HL-60 (cell line): ENCODE results near the gene TIPRL.

Source experiments
- DNase-seq, 2 experiments: peaks; one replicate each; pipeline ENCODE4 v3.0.0-alpha.2; 2010 to 2020; ENCODE audit warnings: low read depth in 1 of 2, low spot score in 1 of 2
- H3K27ac ChIP-seq: fragments of 250-450 bp; sonication (Bioruptor Pico); replicated peaks from 2 replicates; pipeline ENCODE4 v1.5.1; 2020; ENCODE audit warnings: mild to moderate bottlenecking, moderate library complexity
- H3K27me3 ChIP-seq: fragments of 250-450 bp; sonication (Bioruptor Pico); 2 replicates; pipeline ENCODE4 v1.5.1; 2021; ENCODE audit warnings: mild to moderate bottlenecking, moderate library complexity; ENCODE audit not compliant: insufficient read depth, poor library complexity, severe bottlenecking
- H3K4me3 ChIP-seq: replicated peaks from 2 replicates; pipeline ENCODE4 v1.5.1; 2011; ENCODE audit warnings: mild to moderate bottlenecking, control low read depth, low read length; ENCODE audit not compliant: insufficient read depth
- GABPA ChIP-seq: IDR thresholded peaks from 2 replicates; pipeline ENCODE4 v1.6.1; 2012; ENCODE audit warnings: low read depth
- POLR2AphosphoS5 ChIP-seq: IDR thresholded peaks from 2 replicates; pipeline ENCODE4 v1.6.1; 2012; ENCODE audit warnings: low read depth
- SPI1 ChIP-seq: IDR thresholded peaks from 2 replicates; pipeline ENCODE4 v1.6.1; 2012; ENCODE audit warnings: low read depth, mild to moderate bottlenecking, borderline replicate concordance
- TF ChIP-seq, protein P1 (sequence below): IDR thresholded peaks from one replicate; pipeline ENCODE4 v1.5.1; 2011; ENCODE audit warnings: low read length, control low read depth, inconsistent platforms; ENCODE audit not compliant: insufficient read depth
- TF ChIP-seq, protein P2 (sequence below): IDR thresholded peaks from 2 replicates; pipeline ENCODE4 v1.6.1; 2012; ENCODE audit warnings: low read depth; ENCODE audit not compliant: insufficient replicate concordance

TIPRL gene

DNA sequence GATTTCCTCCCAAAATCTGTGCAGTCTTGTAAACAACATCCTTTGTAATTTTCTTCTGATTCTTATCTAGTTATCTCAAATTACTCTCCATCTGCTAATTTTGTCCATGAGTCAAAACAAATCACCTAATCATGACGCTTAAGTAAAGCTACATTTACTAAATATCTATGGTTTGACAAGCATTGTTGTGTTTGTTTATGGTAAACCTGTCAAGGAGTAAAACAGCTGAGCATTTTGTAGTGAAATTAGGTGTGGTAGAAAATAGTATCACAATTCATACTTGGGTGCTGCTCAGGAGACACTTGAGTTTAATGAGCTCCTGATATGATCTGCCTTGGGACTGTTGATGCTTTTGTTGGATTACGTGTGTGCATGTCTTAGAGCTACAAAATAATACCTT, 11.6 kb downstream of the TIPRL start:
- H3K27ac ChIP-seq: no peak overlapping the region
- DNase-seq: no peak
- no peak overlapping the region for H3K4me3 ChIP-seq
- no peak for TF ChIP-seq POLR2AphosphoS5
- TF ChIP-seq, protein P1, sequence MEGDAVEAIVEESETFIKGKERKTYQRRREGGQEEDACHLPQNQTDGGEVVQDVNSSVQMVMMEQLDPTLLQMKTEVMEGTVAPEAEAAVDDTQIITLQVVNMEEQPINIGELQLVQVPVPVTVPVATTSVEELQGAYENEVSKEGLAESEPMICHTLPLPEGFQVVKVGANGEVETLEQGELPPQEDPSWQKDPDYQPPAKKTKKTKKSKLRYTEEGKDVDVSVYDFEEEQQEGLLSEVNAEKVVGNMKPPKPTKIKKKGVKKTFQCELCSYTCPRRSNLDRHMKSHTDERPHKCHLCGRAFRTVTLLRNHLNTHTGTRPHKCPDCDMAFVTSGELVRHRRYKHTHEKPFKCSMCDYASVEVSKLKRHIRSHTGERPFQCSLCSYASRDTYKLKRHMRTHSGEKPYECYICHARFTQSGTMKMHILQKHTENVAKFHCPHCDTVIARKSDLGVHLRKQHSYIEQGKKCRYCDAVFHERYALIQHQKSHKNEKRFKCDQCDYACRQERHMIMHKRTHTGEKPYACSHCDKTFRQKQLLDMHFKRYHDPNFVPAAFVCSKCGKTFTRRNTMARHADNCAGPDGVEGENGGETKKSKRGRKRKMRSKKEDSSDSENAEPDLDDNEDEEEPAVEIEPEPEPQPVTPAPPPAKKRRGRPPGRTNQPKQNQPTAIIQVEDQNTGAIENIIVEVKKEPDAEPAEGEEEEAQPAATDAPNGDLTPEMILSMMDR: no peak
- TF ChIP-seq, protein P2, sequence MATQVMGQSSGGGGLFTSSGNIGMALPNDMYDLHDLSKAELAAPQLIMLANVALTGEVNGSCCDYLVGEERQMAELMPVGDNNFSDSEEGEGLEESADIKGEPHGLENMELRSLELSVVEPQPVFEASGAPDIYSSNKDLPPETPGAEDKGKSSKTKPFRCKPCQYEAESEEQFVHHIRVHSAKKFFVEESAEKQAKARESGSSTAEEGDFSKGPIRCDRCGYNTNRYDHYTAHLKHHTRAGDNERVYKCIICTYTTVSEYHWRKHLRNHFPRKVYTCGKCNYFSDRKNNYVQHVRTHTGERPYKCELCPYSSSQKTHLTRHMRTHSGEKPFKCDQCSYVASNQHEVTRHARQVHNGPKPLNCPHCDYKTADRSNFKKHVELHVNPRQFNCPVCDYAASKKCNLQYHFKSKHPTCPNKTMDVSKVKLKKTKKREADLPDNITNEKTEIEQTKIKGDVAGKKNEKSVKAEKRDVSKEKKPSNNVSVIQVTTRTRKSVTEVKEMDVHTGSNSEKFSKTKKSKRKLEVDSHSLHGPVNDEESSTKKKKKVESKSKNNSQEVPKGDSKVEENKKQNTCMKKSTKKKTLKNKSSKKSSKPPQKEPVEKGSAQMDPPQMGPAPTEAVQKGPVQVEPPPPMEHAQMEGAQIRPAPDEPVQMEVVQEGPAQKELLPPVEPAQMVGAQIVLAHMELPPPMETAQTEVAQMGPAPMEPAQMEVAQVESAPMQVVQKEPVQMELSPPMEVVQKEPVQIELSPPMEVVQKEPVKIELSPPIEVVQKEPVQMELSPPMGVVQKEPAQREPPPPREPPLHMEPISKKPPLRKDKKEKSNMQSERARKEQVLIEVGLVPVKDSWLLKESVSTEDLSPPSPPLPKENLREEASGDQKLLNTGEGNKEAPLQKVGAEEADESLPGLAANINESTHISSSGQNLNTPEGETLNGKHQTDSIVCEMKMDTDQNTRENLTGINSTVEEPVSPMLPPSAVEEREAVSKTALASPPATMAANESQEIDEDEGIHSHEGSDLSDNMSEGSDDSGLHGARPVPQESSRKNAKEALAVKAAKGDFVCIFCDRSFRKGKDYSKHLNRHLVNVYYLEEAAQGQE: no peak
- no peak for TF ChIP-seq SPI1
- TF ChIP-seq GABPA: no peak
- H3K27me3 ChIP-seq: no peaks in the 10 kb centered on the region

DNA sequence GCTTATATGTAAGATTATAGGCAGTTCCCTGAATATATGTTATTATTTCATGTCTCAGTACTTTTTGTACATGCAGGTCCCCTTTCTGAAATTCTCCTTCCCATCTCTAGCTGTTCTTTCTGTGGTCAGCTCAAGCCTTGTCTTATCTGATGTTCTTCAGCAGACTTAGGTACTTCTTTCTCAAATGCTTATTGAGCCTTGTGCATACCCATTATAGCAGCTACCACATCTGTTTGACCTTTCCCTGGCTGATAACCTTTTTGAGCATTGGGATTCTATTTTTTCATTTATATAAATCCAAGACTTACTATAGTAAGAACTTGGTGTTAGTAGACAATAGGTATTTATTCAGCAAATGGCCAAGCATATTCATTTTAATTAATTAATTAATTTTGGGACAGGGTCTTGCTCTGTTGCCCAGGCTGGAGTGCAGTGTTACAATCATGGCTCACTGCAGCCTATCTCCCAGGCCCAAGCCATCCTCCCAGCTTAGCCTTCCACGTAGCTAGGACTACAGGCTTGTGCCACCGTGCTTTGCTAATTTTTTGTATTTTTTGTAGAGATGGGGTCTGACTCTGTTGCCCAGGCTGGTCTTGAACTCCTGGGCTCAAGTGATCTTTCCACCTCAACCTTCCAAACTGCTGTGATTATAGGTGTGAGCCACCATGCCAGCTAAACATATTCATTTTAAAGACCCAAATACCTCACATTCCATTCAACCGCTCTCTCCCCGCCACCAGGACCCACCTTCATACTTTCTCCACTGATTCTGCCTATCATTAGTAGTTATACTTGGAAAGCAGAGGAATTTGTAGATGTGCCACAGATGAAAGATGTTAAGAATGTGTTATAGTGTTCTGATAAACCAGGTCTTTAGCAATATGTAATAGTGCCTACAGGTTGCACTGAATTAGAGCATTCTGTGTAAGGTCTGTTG, 16.7 kb downstream of the TIPRL start:
- DNase-seq: no peak
- H3K4me3 ChIP-seq: no peak overlapping the region
- TF ChIP-seq POLR2AphosphoS5 (no peak), SPI1 (no peak), GABPA (no peak)
- TF ChIP-seq, protein P1: no peak
- TF ChIP-seq, protein P2: no peak
- no peaks in the 10 kb centered on the region for H3K27me3 ChIP-seq
- H3K27ac ChIP-seq: no peak overlapping the region

DNA sequence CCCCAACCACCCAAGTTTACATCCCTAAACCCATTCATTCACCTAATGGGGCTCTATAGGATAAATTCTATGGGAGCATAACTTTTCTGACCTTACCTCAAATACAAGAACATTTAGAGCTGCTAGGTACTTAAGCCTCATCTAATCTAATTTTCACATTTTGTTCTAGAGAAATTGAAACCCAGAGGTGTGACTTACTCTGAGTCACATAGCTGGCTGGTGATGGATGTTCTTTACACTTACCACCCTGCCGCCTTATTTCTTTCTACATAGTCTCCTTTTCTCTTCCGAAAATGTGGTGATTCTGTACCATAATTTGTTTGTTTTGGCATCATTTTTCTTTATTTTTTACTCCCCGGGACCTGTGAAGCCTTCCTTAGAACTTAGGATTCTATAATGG, 20.3 kb downstream of the TIPRL start:
- DNase-seq: no peak
- Histone ChIP-seq H3K27me3 (no peaks in the 10 kb centered on the region), H3K4me3 (no peak overlapping the region), H3K27ac (no peak overlapping the region)
- no peak for TF ChIP-seq POLR2AphosphoS5
- TF ChIP-seq, protein P2: no peak
- TF ChIP-seq, protein P1: no peak
- TF ChIP-seq GABPA: no peak
